ENCODE measurements around the gene SURF4. TPM values are rescaled to one million over a fixed set of nuclear protein-coding genes. Genes with fewer than 3 reads are reported as not detected.

The SURF4 gene
- total and polyA plus RNA-seq, 2 of the 13 experiments (the other 11 are each of a cell fraction or from before 2014, with no cell fraction given), result 220 to 265 TPM

DNA sequence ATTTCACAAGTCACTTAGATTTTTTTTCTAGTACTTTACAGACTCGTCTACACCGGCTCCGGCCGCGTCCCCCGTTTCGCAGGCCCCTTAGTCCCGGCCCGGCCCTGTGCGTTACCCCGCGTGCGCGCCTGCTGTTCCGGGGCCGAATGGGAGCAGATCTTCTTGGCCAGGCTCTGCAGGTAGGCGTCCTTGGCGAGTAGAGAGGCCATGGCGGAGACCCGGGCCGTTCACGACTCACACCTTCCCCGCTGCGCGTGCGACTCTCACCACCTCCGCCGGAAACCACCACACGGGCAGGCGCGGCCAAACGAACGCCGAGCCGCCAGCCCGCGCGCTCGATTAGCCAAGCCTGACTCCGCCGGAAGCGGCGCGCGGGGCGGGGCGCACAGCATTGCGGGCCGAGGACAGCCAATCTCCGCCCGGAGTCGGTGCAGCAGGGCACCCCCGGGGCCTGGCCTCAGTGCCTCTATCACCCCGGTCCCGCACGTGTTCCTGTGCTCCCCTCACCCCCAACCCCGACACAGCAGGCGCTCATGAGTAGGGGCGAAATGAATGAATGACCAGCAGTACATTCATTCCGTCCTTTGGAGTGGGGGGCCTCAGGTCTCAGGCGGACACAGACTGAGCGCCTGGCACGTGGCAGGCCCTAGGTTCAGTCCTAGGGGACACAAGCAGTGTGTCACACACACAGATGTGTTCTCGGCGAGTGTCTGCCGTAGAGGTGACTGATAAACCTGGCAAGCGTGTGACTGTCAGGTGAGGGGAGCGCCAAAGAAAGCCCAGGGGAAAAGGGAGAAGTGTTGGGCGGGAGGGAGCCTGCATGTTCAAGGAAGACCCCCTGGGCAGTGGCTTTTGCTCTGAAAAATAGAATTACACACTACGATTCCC, 39.7 kb downstream of the SURF4 start, which contains the start of gene SURF6 (continued):
- TF ChIP-seq HNF4G (IDR thresholded peaks at IDR 0.05; ENCODE audit: borderline replicate concordance, low read depth, low read length), result no peak
- TF ChIP-seq HNF4G (CRISPR knock-in tag; IDR thresholded peaks at IDR 0.05; ENCODE audit: borderline replicate concordance, low read depth), result 0 out of 2 replicates have a peak, but pooled peaks have one; percentile 20
- peak; percentile 89 for TF ChIP-seq MAZ (IDR thresholded peaks at IDR 0.05; ENCODE audit: borderline replicate concordance, low read depth, low read length)
- TF ChIP-seq MAZ (CRISPR knock-in tag; IDR thresholded peaks at IDR 0.05; ENCODE audit: low read depth), result peak; percentile 91
- TF ChIP-seq NONO (IDR thresholded peaks at IDR 0.05), result no peak
- TF ChIP-seq NONO (CRISPR knock-in tag; conservative IDR thresholded peaks at IDR 0.05), result peak; percentile 99
- TF ChIP-seq, protein P1, sequence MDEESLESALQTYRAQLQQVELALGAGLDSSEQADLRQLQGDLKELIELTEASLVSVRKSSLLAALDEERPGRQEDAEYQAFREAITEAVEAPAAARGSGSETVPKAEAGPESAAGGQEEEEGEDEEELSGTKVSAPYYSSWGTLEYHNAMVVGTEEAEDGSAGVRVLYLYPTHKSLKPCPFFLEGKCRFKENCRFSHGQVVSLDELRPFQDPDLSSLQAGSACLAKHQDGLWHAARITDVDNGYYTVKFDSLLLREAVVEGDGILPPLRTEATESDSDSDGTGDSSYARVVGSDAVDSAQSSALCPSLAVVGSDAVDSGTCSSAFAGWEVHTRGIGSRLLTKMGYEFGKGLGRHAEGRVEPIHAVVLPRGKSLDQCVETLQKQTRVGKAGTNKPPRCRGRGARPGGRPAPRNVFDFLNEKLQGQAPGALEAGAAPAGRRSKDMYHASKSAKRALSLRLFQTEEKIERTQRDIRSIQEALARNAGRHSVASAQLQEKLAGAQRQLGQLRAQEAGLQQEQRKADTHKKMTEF (CRISPR knock-in tag; IDR thresholded peaks at IDR 0.05), result peak; percentile 93
- no peak for TF ChIP-seq PAX8 (CRISPR knock-in tag; IDR thresholded peaks at IDR 0.05; ENCODE audit: borderline replicate concordance)
- TF ChIP-seq, protein P2, sequence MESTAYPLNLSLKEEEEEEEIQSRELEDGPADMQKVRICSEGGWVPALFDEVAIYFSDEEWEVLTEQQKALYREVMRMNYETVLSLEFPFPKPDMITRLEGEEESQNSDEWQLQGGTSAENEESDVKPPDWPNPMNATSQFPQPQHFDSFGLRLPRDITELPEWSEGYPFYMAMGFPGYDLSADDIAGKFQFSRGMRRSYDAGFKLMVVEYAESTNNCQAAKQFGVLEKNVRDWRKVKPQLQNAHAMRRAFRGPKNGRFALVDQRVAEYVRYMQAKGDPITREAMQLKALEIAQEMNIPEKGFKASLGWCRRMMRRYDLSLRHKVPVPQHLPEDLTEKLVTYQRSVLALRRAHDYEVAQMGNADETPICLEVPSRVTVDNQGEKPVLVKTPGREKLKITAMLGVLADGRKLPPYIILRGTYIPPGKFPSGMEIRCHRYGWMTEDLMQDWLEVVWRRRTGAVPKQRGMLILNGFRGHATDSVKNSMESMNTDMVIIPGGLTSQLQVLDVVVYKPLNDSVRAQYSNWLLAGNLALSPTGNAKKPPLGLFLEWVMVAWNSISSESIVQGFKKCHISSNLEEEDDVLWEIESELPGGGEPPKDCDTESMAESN (CRISPR knock-in tag; conservative IDR thresholded peaks at IDR 0.05), result peak; percentile 92
- peak; percentile 55; the same call in 1 of the 2 replicates for TF ChIP-seq ZNF672 (CRISPR knock-in tag; IDR thresholded peaks at IDR 0.05)
- TF ChIP-seq PPARG (CRISPR knock-in tag; conservative IDR thresholded peaks at IDR 0.05), result peak; percentile 59; the same call in 1 of the 2 replicates
- TF ChIP-seq, protein P3, sequence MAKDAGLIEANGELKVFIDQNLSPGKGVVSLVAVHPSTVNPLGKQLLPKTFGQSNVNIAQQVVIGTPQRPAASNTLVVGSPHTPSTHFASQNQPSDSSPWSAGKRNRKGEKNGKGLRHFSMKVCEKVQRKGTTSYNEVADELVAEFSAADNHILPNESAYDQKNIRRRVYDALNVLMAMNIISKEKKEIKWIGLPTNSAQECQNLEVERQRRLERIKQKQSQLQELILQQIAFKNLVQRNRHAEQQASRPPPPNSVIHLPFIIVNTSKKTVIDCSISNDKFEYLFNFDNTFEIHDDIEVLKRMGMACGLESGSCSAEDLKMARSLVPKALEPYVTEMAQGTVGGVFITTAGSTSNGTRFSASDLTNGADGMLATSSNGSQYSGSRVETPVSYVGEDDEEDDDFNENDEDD (CRISPR knock-in tag; IDR thresholded peaks at IDR 0.05; ENCODE audit: borderline replicate concordance), result peak; percentile 80; the same call in 1 of the 2 replicates
- peak; percentile 72; the same call in 1 of the 2 replicates for TF ChIP-seq HNRNPL (IDR thresholded peaks at IDR 0.05; ENCODE audit: low read depth, low read length)
- no peak for TF ChIP-seq ISX (CRISPR knock-in tag; conservative IDR thresholded peaks at IDR 0.05)
- peak; percentile 60; the same call in 1 of the 2 replicates for TF ChIP-seq IRX3 (CRISPR knock-in tag; IDR thresholded peaks at IDR 0.05; ENCODE audit: borderline replicate concordance, low read depth)
- peak; percentile 98 for TF ChIP-seq HDAC1 (CRISPR knock-in tag; IDR thresholded peaks at IDR 0.05)
- peak; percentile 78 to 92 for TF ChIP-seq POLR2A (IDR thresholded peaks at IDR 0.05; ENCODE audit: insufficient read depth in 1 of 2, low read depth in 2 of 2, low read length in 2 of 2)
- TF ChIP-seq JUN (CRISPR knock-in tag; IDR thresholded peaks at IDR 0.05), result no peak
- TF ChIP-seq ZNF124 (CRISPR knock-in tag; IDR thresholded peaks at IDR 0.05), result peak; percentile 77; the same call in 1 of the 2 replicates
- no peak; the same call in 1 of the 2 replicates for TF ChIP-seq FIP1L1 (IDR thresholded peaks at IDR 0.05; ENCODE audit: borderline replicate concordance, insufficient read depth, low read depth, low read length)
- TF ChIP-seq NFE2 (CRISPR knock-in tag; IDR thresholded peaks at IDR 0.05), result no peak
